Erythroblast (primary cell): ENCODE data around the gene SCAF4.
A peak's percentile ranks its signal among the peaks of the same experiment; 100 is the strongest.
"Not testable (repeated sequence)": the region's sequence is repeated elsewhere in the genome, so short reads cannot be mapped to it uniquely, and the experiment has no call there.

Experiments
- DNase-seq, 2 experiments: peaks; one replicate each; lab custom pipeline; 2025; lab: John Stamatoyannopoulos, UW
- GATA1 ChIP-seq: IDR thresholded peaks from 2 replicates; pipeline ENCODE4 v1.6.1; 2011; ENCODE audit warnings: low read depth, mild to moderate bottlenecking, control low read depth, low read length, moderate library complexity
- POLR2A ChIP-seq: IDR thresholded peaks from 2 replicates; pipeline ENCODE4 v1.6.1; 2011; ENCODE audit warnings: mild to moderate bottlenecking, low read length

The SCAF4 gene

DNA sequence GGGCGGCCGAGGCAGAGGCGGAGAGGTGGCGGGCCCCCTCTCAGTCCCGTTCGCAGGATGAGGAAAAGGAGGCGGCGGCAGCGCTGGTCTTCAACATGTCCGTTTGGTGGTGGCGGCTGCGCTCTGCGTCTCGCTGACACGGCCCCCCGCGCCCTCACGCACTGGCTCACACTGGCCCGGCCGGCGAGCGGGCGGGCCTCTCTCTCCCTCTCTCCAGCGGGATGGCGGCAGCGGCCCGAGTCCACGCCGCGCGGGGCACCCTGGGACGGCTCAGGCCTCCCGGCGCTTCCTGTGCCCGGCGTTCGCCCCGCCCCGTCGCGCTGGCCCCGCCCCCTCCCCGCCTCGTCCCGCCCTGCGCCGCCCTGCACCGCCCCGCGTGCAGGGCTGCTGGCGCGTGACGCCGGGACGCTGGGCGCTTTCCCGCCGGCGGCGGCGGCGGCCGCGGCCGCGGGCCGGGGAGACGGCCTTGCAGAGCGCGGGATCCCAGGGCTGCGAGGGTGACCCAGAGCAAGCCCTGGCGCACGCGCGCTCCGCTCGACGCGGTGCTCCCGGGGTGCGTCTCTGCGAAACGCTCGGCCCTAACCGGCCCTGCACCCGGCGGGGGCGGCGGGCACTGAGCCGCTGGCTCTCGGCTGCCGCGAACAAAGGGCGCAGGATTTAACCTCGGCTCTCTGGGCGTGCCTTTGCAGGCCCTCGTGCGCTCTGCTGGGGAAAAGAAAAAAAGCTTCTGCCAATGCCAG, at the start of gene SCAF4:
Gene SCAF4 (minus strand): TSS at position 262 of the 740 bp plus-strand sequence. CDS start 426 bp downstream, outside the sequence.
- peak; percentile 91 to 96 for DNase-seq
- TF ChIP-seq GATA1 = no peak
- TF ChIP-seq POLR2A = peak; percentile 88

GRCh38 chr21:31780944-31781343, 49.0 kb upstream of the SCAF4 start:
- DNase-seq = no peak
- TF ChIP-seq POLR2A (no peak), GATA1 (no peak)

GRCh38 chr21:31778546-31778945, 46.6 kb upstream of the SCAF4 start:
- TF ChIP-seq GATA1 (no peak), POLR2A (no peak)

DNA sequence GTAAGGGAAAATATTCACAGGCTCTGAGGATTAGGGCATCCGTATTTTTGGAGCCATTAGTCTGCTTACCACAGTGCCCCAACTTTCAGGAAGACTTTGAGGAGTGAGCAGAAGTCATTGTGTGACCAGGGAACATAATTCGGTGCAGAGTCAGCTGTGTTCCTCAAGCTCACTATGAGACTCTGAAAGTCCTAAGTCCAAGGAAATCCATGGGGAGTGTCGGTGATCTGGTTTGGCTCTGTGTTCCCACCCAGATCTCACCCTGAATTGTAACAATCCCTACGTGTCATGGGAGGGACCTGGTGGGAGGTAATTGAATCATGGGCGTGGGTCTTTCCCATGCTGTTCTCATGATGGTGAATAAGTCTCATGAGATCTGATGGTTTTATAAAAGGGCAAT, 45.9 kb upstream of the SCAF4 start:
- no peak for TF ChIP-seq POLR2A
- TF ChIP-seq GATA1 = no peak
- no peak for DNase-seq

More at GRCh38 chr21:31778546-31778945, 46.6 kb upstream of the SCAF4 start:
- DNase-seq = no peak

DNA sequence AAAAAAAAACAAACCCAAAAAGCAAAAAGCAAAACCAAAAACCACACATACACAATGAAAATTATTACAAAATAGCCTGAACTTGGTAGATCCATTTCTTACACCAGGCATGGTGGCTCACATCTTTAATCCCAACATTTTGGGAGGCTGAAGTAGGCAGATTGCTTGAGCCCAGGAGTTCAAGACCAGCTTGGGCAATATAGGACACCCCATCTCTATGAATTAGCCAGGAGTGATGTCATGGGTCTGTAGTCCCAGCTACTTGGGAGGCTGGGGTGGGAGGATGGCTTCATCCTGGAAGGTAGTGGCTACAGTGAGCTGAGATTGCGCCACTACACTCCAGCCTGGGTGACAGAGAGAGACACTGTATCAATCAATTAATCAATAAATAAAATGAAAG, 42.1 kb upstream of the SCAF4 start:
- DNase-seq = no peak
- TF ChIP-seq GATA1 (no peak), POLR2A (no peak)

DNA sequence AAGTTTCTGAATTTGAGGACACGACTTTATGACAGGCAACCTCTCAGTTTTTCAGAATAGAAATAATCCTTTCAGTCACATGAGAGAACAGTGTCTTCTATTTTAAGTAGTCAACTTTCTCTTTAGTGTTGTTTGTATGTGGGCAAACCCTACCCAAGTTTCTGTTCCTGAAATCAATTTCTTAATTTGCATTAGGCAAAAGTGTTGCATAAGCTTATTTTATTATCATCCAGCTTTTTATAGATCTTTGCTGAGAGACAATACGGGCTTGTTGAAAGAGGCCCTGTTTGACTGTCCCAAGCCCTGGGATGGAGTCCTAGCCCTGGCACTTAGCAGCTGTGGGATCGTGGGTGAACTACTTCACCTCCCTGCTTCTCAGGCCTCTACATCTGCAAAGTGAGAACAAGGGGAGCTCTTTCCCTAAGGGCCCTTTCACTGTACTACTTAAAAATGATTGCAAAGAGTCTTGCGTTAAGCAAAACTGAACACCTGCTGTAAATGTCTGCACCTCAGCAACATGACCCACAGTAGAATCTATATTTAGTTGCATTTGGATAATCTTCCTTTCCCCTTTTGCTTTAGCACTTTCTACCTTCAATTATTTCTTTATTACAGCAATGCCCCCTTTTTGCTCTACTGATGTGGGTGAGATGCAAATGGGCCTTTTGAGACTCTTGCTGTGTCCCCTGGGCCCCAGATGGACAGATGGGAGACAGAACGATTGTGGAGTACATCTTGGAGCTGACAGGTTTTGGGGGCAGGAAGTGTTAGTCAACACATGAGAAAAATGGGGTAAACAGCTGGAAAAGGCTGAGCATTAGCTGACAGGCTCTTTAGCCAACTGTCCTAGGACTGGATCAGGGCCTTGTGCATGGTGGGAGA, 41.0 kb upstream of the SCAF4 start:
- TF ChIP-seq GATA1 (no peak), POLR2A (no peak)
- no peak for DNase-seq

GRCh38 chr21:31771685-31772084, 39.8 kb upstream of the SCAF4 start:
- DNase-seq = no peak
- no peak for TF ChIP-seq GATA1
- no peak for TF ChIP-seq POLR2A

GRCh38 chr21:31768710-31769109, 36.8 kb upstream of the SCAF4 start:
- DNase-seq = no peak
- TF ChIP-seq POLR2A (no peak), GATA1 (no peak)

GRCh38 chr21:31766899-31767298, 35.0 kb upstream of the SCAF4 start:
- no peak for TF ChIP-seq GATA1
- TF ChIP-seq POLR2A = no peak

GRCh38 chr21:31765850-31766249, 33.9 kb upstream of the SCAF4 start:
- DNase-seq = not testable (repeated sequence)

More at GRCh38 chr21:31766899-31767298, 35.0 kb upstream of the SCAF4 start:
- no peak for DNase-seq

GRCh38 chr21:31760931-31761330, 29.0 kb upstream of the SCAF4 start:
- TF ChIP-seq POLR2A (no peak), GATA1 (no peak)
- DNase-seq = no peak

- TF ChIP-seq POLR2A (no peak), GATA1 (no peak)
- DNase-seq = no peak
These were observed 24.9 kb upstream of the SCAF4 start for GRCh38 chr21:31756787-31757186.

DNA sequence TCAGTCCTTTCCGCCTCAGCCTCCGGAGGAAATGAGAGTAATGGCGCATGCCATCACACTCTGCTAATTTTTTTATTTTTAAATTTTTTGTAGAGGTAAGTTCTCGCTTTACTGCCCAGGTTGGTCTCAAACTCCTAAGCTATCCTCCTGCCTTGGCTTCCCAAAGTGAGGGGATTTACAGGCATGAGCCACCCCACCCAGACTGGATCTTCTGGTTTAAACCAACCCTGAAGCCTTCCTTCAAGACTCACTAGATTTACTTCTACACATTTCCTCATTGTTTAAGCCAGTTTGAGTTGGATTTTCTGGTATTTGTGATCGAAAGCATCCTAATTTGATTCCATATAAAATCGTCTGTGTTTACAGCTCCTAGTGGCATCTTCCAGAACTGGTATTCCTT, 23.1 kb upstream of the SCAF4 start:
- DNase-seq = no peak

GRCh38 chr21:31754708-31754960, 22.7 kb upstream of the SCAF4 start:
- DNase-seq = no peak
- no peak for TF ChIP-seq GATA1
- no peak for TF ChIP-seq POLR2A

More for the DNA sequence above, 23.1 kb upstream of the SCAF4 start:
- TF ChIP-seq GATA1 = no peak
- TF ChIP-seq POLR2A = no peak
